Osteoblast (primary cell): Measurements from ENCODE around the gene DOCK1. TPM values are rescaled to one million over a fixed set of nuclear protein-coding genes. Genes with fewer than 3 reads are reported as not detected.

ENCODE experiments used
- DNase-seq: peaks from one replicate; pipeline ENCODE4 v3.0.0; 2011; ENCODE audit warnings: low spot score, mixed read lengths; ENCODE audit not compliant: insufficient read length; ENCODE audit errors: missing footprints
- H2AFZ ChIP-seq: 2 replicates; pipeline ENCODE4 v1.6.0; 2011; ENCODE audit warnings: mild to moderate bottlenecking, low read length
- H3K27ac ChIP-seq: 2 replicates; pipeline ENCODE4 v1.5.1; 2011; ENCODE audit warnings: mild to moderate bottlenecking, low read depth, low read length, moderate library complexity
- H3K27me3 ChIP-seq: 2 replicates; pipeline ENCODE4 v1.6.0; 2012; ENCODE audit warnings: mild to moderate bottlenecking, control low read depth, inconsistent platforms, low read length, moderate library complexity; ENCODE audit not compliant: insufficient read depth
- H3K36me3 ChIP-seq: 2 replicates; pipeline ENCODE4 v1.5.1; 2011; ENCODE audit warnings: mild to moderate bottlenecking, low read length, control low read depth, moderate library complexity; ENCODE audit not compliant: insufficient read depth
- H3K4me1 ChIP-seq: 2 replicates; pipeline ENCODE4 v1.5.1; 2011; ENCODE audit warnings: mild to moderate bottlenecking, low read length, control low read depth, moderate library complexity; ENCODE audit not compliant: insufficient read depth
- H3K4me2 ChIP-seq: 2 replicates; pipeline ENCODE4 v1.6.0; 2011; ENCODE audit warnings: mild to moderate bottlenecking, low read length; ENCODE audit not compliant: insufficient read depth
- H3K4me3 ChIP-seq: fragments of 200-600 bp; sonication (generic); 3 replicates; pipeline ENCODE4 v1.5.1; 2012; ENCODE audit warnings: mild to moderate bottlenecking, low read length, inconsistent platforms; ENCODE audit not compliant: insufficient read depth
- H3K79me2 ChIP-seq: 2 replicates; pipeline ENCODE4 v1.6.0; 2012; ENCODE audit warnings: mild to moderate bottlenecking, low read length, control low read depth, inconsistent platforms; ENCODE audit not compliant: insufficient read depth
- H3K9me3 ChIP-seq: 2 replicates; pipeline ENCODE4 v1.5.1; 2011; ENCODE audit warnings: low read depth, low read length, control low read depth
- H4K20me1 ChIP-seq: 2 replicates; pipeline ENCODE4 v1.6.0; 2012; ENCODE audit warnings: mild to moderate bottlenecking, low read length, control low read depth; ENCODE audit not compliant: insufficient read depth
- total RNA-seq: library from RNA; depleted of rRNA; stranded (reverse); fragments of >200 nt; gene quantifications from 2 replicates; pipeline ENCODE4 v1.2.3, GENCODE V29; 2012
- TF ChIP-seq, protein P1 (sequence below): IDR thresholded peaks from 2 replicates; pipeline ENCODE4 v1.5.1; 2011; ENCODE audit warnings: mild to moderate bottlenecking, low read depth, low read length, moderate library complexity; ENCODE audit errors: extremely low read depth

DOCK1 gene
- total RNA-seq, 1 donor: 80.3 TPM

DNA sequence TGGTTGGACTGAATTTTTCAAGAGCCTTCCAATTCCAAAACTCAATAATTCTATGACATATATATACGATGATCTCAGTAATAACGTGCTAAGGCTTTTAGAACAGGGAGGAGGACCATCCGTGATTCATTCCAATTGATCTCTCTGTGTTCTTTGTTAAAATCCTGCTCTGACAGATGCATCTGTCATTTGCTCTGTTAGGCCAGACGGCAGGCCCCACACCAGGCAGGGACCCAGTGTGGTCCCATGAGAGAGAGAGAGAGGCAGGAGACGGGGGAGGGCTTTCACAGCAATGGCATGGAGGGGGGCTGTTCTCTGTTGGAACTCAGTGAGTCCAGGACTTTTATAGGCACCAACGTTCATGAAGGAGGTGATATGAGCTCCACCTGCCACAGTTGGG lies 451.1 kb downstream of the DOCK1 start:
- TF ChIP-seq, protein P1, sequence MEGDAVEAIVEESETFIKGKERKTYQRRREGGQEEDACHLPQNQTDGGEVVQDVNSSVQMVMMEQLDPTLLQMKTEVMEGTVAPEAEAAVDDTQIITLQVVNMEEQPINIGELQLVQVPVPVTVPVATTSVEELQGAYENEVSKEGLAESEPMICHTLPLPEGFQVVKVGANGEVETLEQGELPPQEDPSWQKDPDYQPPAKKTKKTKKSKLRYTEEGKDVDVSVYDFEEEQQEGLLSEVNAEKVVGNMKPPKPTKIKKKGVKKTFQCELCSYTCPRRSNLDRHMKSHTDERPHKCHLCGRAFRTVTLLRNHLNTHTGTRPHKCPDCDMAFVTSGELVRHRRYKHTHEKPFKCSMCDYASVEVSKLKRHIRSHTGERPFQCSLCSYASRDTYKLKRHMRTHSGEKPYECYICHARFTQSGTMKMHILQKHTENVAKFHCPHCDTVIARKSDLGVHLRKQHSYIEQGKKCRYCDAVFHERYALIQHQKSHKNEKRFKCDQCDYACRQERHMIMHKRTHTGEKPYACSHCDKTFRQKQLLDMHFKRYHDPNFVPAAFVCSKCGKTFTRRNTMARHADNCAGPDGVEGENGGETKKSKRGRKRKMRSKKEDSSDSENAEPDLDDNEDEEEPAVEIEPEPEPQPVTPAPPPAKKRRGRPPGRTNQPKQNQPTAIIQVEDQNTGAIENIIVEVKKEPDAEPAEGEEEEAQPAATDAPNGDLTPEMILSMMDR: no peak
- H3K4me1 ChIP-seq: no peaks in the 10 kb centered on the region
- no peaks in the 10 kb centered on the region for H4K20me1 ChIP-seq
- H3K27ac ChIP-seq: no peak overlapping the region
- H3K36me3 ChIP-seq: peaks cover 7% of the 10 kb centered on the region
- H2AFZ ChIP-seq: no peak overlapping the region
- no peaks in the 10 kb centered on the region for H3K27me3 ChIP-seq
- no peaks in the 10 kb centered on the region for H3K79me2 ChIP-seq
- H3K4me3 ChIP-seq: no peak overlapping the region
- DNase-seq: no peak
- no peak overlapping the region for H3K4me2 ChIP-seq
- no peaks in the 10 kb centered on the region for H3K9me3 ChIP-seq

DNA sequence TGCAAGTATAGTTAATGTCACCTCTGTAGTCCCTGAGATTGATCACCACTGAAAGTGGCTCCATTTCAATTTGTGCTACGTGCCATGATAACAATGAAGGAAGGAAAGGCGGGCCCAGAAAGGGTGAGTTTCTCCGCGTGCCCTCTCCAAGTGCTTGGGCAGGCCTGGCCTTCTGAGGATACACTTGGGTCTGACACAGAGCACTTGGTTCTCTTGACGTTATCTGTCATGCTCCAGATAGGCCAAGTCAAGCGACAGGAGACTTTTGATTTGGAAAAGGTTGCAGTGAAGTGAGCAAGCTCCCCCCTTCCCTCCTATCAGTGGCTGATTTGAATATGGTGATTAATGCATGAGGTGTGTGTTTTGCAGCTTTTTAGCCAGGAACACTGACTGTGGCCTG lies 452.0 kb downstream of the DOCK1 start:
- H2AFZ ChIP-seq: no peak overlapping the region
- no peaks in the 10 kb centered on the region for H3K9me3 ChIP-seq
- TF ChIP-seq, protein P1: no peak
- H3K27me3 ChIP-seq: no peaks in the 10 kb centered on the region
- H3K79me2 ChIP-seq: no peaks in the 10 kb centered on the region
- no peaks in the 10 kb centered on the region for H4K20me1 ChIP-seq
- H3K4me1 ChIP-seq: no peaks in the 10 kb centered on the region
- H3K36me3 ChIP-seq: peaks cover 15% of the 10 kb centered on the region
- H3K27ac ChIP-seq: no peak overlapping the region
- DNase-seq: no peak
- H3K4me2 ChIP-seq: no peak overlapping the region
- no peak overlapping the region for H3K4me3 ChIP-seq

DNA sequence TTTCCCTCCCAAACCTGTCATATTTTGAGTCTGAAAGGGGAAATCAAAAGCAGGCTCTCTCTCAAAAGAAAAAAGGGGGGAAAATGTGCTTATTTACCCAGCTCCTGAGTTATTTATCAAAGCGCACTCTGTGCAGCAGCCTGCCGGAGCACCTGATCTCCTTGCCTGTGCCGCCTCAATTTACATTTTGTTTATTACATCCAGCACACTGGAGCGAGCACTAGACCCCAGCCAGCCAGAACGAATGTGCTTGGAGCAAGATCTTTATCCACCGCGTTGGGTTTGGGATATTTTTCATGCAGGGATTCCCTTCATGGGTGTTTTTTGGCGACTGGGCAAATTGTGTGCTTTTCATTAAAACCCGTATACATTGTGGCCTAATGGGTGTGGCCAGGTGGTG lies 453.1 kb downstream of the DOCK1 start:
- H3K4me1 ChIP-seq: no peaks in the 10 kb centered on the region

DNA sequence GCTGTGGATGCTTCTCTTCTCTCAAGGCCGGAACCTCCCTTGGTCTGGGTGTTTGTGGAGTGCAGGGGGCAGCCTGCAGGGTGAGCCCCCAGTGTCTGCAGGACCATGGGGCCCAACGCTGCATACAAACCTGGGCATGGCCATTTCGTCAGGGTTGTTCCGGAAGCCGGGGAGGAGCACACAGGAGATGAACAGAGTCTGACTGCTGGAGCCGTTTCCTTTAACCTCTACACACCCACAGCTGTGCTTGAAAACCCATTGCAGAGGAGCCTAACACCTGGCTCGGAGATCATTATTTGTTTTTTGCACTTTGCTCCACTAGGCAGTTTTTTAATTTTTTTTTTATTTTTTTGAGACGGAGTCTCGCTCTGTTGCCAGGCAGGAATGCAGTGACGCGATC lies 458.8 kb downstream of the DOCK1 start:
- Histone ChIP-seq H4K20me1 (peaks cover 4% of the 10 kb centered on the region), H2AFZ (no peak overlapping the region), H3K4me1 (no peaks in the 10 kb centered on the region), H3K4me2 (no peak overlapping the region), H3K9me3 (no peaks in the 10 kb centered on the region), H3K4me3 (no peak overlapping the region), H3K27me3 (no peaks in the 10 kb centered on the region), H3K36me3 (peaks cover 18% of the 10 kb centered on the region), H3K79me2 (no peaks in the 10 kb centered on the region), H3K27ac (no peak overlapping the region)
- no peak for DNase-seq
- TF ChIP-seq, protein P1: no peak

More for the DNA sequence above, 453.1 kb downstream of the DOCK1 start:
- Histone ChIP-seq H4K20me1 (no peaks in the 10 kb centered on the region), H3K27ac (no peak overlapping the region), H3K27me3 (no peaks in the 10 kb centered on the region), H2AFZ (no peak overlapping the region), H3K9me3 (no peaks in the 10 kb centered on the region), H3K4me2 (no peak overlapping the region), H3K79me2 (no peaks in the 10 kb centered on the region), H3K4me3 (no peak overlapping the region), H3K36me3 (peaks cover 18% of the 10 kb centered on the region)
- DNase-seq: no peak
- TF ChIP-seq, protein P1: no peak
